CD4-positive, alpha-beta T cell treated with Interferon gamma for 1 hour (primary cell): Measurements from ENCODE around the gene CSNK1D.

Experiments
- DNase-seq: peaks from one replicate; pipeline ENCODE4 v3.0.0-alpha.2; 2020

The CSNK1D gene

GRCh38 chr17:82273327-82274133, at the start of gene CSNK1D:
Gene CSNK1D (minus strand): TSS chr17:82273700. CDS start chr17:82273381, 319 bp downstream.
- DNase-seq = peak; percentile 88

- DNase-seq = no peak
These were observed 49.3 kb upstream of the CSNK1D start for GRCh38 chr17:82322526-82323453.

GRCh38 chr17:82321947-82322466, 48.5 kb upstream of the CSNK1D start:
- DNase-seq = no peak

GRCh38 chr17:82320956-82321927, 47.7 kb upstream of the CSNK1D start:
- DNase-seq = peak; percentile 73

- no peak for DNase-seq
These were observed 46.8 kb upstream of the CSNK1D start for GRCh38 chr17:82320140-82320840.

- DNase-seq = no peak
These were observed 46.1 kb upstream of the CSNK1D start for GRCh38 chr17:82319619-82320062.

- no peak for DNase-seq
These were observed 45.5 kb upstream of the CSNK1D start for GRCh38 chr17:82318772-82319606.

GRCh38 chr17:82318169-82318498, 44.6 kb upstream of the CSNK1D start:
- DNase-seq = no peak

- peak; percentile 74 for DNase-seq
These were observed 44.1 kb upstream of the CSNK1D start, which contains the start of gene CD7 for GRCh38 chr17:82317394-82318168. Gene CD7 (minus strand): TSS chr17:82317608. CDS start chr17:82317495, 113 bp downstream.

GRCh38 chr17:82316651-82317393, 43.3 kb upstream of the CSNK1D start:
- DNase-seq = no peak

- peak; percentile 41 for DNase-seq
These were observed 42.3 kb upstream of the CSNK1D start for GRCh38 chr17:82315703-82316358.

GRCh38 chr17:82314727-82315605, 41.5 kb upstream of the CSNK1D start:
- DNase-seq = no peak

- no peak for DNase-seq
These were observed 40.7 kb upstream of the CSNK1D start for GRCh38 chr17:82314012-82314726.

- DNase-seq = no peak
These were observed 39.9 kb upstream of the CSNK1D start for GRCh38 chr17:82313195-82314011.

GRCh38 chr17:82311971-82312370, 38.5 kb upstream of the CSNK1D start:
- no peak for DNase-seq

- DNase-seq = no peak
These were observed 37.4 kb upstream of the CSNK1D start for GRCh38 chr17:82310877-82311276.
